Right lobe of liver (tissue), 4 donors: Measurements from ENCODE around the gene LRRC4.

Source experiments
- CTCF ChIP-seq, 4 donors: fragments of 200-600 bp in 3 of 4; fragments of 450-650 bp in 1 of 4; IDR thresholded peaks; one replicate each; pipeline versions ENCODE4 v1.5.1 to v1.8.0; 2016 to 2022; ENCODE audit warnings: antibody characterized with exemption in 4 of 4, mild to moderate bottlenecking in 2 of 4
- POLR2A ChIP-seq: fragments of 450-650 bp; IDR thresholded peaks from one replicate; pipeline ENCODE4 v1.6.1; 2017; ENCODE audit warnings: antibody characterized with exemption, mild to moderate bottlenecking
- donor health status: DM: no; HTN: no; CAD: no.
- donor health status: DM: no; HTN: no; CAD: no.
- donor health status: DM: no; HTN: yes; CAD: no.

- no peak for TF ChIP-seq POLR2A
- TF ChIP-seq CTCF (IDR thresholded peaks at IDR 0.05) = no peak
These were observed 23.3 kb upstream of the LRRC4 start for GRCh38 chr7:128054511-128054910.
